GM19468 (cell line): Measurements from ENCODE around the gene LUZP1.
"Not testable (repeated sequence)": the region's sequence is repeated elsewhere in the genome, so short reads cannot be mapped to it uniquely, and the experiment has no call there.

Source experiments
- ATAC-seq: cut with Tn5 transposase; IDR thresholded peaks from one replicate; pipeline ENCODE4 v1.9.1; 2021; ENCODE audit warnings: mild to moderate bottlenecking, moderate library complexity, moderate number of reproducible peaks; ENCODE audit not compliant: unreplicated experiment; ENCODE audit errors: extremely low read depth

LUZP1 gene

GRCh38 chr1:23191199-23191598 lies 22.5 kb upstream of the LUZP1 start:
- no peak for ATAC-seq

DNA sequence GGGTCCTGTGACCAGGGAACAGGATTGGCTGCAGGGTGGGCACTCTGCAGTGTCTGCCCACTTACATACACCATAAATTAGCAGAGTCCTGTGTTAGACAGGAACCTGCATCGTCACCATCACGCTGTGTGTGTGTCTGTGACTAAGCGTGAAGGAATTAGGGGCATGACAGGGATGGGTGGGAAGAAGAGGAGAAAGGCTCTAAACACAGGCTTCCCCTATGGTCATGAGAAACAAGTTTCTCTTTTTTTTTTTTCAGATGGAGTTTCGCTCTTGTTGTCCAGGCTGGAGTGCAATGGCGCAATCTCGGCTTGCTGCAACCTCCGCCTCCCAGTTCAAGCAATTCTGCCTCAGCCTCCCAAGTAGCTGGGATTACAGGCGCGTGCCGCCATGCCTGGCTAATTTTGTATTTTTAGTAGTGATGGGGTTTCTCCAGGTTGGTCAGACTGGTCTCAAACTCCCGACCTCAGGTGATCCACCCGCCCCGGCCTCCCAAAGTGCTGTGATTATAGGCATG lies 20.3 kb upstream of the LUZP1 start:
- ATAC-seq = not testable (repeated sequence)

DNA sequence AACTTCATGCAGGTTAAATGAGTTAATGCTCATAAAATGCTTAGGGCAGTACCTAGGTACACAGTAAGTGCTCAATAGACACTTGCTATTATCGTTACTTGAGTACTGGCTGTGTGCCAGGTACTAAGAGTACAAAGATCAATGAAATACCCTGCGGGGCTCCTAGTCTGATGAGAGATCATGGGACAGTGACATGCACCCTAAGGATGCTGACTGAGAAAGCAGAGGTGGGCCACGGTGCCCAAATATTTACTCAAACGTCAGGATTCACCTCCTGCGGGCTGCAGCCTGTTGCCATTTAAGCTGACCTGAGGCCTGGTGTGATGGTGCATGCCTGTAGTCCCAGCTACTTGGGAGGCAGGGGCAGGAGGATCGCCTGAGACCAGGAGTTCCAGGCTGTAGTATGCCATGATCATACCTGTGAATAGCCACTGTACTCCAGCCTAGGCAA lies 19.8 kb upstream of the LUZP1 start:
- ATAC-seq = no peak

- no peak for ATAC-seq
These were observed 19.0 kb upstream of the LUZP1 start for GRCh38 chr1:23187637-23188036.

GRCh38 chr1:23185381-23185780 lies 16.7 kb upstream of the LUZP1 start:
- ATAC-seq = no peak

DNA sequence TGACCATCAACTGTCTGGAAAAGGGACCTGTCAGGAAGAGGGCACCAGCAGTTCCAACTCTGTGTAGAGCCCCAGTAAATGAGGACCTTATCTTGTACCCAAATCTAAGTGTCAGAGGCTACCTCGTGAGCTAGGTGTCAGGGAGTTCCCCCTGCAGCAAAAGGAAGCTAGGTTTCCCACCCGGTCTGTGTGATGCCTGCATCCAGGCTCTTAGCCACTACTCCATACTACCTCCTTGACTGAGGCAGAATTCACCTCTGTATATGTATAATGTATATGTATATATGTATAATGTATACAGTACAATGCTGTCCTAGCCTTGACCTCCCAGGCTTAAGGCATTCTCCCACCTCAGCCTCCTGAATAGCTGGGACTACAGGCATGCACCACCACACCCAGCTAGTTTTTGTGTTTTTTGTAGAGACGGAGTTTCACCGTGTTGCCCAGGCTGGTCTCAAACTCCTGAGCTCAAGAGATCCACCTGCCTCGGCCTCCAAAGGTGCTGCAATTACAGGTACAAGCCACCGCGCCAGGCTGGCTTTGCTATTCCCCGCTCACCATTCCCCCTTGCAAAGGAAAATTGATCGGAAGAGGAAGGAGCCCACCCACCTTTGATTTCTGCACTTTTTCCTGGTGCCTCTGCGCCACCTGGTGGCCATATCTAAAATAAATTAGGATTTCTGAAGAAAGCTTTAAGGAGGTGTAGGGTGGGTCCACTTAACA lies 15.7 kb upstream of the LUZP1 start:
- no peak for ATAC-seq

DNA sequence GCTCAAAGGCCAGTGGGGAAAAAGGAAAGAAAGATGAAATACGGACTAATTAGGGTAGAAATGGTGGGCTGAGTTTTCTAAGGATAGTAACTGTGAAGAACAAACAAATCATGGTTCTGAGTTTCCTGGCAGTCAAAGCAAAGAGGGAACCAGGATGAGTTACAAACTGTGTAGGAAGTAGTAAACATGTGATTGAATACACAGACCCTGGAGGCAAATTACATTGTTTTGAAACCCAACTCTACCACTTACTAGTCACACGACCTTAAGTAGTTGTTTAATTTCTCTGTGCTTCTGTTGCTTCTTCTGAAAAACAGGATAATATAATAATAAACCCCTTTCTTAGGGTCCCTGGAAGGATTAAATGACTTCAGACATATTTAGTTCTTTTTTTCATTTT lies 11.2 kb upstream of the LUZP1 start:
- ATAC-seq = no peak

- no peak for ATAC-seq
These were observed 10.3 kb upstream of the LUZP1 start for GRCh38 chr1:23178950-23179349.

- no peak for ATAC-seq
These were observed 9.8 kb upstream of the LUZP1 start for GRCh38 chr1:23178414-23178813.

GRCh38 chr1:23177438-23178380 lies 9.1 kb upstream of the LUZP1 start:
- no peak for ATAC-seq

DNA sequence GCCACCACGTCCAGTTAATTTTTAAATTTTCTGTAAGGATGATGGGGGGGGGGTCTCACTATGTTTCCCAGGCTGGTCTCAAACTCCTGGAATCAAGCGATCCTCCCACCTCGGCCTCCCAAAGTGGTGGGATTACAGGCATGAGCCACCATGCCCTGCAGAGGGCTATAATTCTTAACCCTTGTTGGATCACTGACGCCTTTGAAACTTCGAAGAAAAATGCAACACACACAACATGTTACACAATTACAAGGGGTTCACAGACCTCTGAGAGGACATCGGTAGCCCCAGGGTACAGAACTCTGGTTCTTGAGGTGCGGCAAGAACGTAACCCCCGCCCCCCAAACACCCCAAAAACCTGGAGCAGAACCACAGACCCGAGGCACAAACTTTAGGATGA lies 8.4 kb upstream of the LUZP1 start:
- ATAC-seq = no peak

DNA sequence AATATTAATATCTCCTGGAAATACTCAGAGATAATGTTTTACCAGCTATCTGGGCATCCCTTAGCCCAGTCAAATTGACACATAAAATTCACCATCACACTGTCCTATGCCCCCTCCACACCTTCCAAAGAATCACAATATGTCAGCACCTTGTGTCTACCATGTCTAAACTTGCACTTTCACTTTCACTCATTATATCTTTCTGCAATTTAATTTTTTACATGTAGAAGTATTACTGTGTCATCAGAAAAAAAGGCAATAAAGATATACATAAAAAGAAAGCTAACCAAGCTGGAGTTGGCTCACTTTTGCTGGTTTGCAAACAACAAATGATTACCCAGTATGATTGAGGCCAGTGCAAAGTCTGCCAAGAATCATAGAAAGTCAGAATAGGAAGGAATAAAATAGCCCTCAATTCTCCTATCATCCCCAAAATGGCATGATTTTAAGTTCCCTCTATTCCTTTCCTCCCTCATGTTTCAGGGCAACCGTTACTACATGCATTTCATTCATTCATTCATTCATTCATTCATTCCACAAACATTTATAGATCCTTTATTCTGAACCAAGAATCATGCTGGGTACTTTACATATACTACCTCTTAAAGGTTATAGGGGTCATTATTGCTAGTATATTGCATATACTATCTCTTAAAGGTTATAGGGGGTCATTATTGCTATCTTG lies 5.9 kb upstream of the LUZP1 start:
- no peak for ATAC-seq

GRCh38 chr1:23171181-23171755 lies 2.6 kb upstream of the LUZP1 start:
- ATAC-seq = no peak

- ATAC-seq = no peak
These were observed 1.2 kb upstream of the LUZP1 start for GRCh38 chr1:23169727-23170335.

DNA sequence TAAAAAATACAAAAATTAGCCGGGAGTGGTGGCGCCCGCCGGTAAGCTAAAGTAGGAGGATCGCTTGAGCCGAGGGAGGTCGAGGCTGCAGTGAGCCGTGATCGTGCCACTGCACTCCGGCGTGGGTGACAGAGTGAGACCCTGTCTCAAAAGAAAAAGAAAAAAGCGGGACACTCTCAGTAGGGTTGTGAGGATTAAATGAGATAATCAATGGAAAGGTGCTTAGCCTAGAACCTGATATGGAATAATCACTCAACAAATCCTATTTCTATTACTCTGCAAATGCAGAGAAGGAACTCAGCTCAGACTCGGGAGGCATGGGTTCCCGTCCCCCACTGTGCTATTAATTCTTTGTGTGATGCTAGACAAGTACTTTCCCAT lies 529 bp upstream of the LUZP1 start:
- no peak for ATAC-seq

- ATAC-seq = no peak
These were observed 594 bp downstream of the LUZP1 start for GRCh38 chr1:23168079-23168444.

DNA sequence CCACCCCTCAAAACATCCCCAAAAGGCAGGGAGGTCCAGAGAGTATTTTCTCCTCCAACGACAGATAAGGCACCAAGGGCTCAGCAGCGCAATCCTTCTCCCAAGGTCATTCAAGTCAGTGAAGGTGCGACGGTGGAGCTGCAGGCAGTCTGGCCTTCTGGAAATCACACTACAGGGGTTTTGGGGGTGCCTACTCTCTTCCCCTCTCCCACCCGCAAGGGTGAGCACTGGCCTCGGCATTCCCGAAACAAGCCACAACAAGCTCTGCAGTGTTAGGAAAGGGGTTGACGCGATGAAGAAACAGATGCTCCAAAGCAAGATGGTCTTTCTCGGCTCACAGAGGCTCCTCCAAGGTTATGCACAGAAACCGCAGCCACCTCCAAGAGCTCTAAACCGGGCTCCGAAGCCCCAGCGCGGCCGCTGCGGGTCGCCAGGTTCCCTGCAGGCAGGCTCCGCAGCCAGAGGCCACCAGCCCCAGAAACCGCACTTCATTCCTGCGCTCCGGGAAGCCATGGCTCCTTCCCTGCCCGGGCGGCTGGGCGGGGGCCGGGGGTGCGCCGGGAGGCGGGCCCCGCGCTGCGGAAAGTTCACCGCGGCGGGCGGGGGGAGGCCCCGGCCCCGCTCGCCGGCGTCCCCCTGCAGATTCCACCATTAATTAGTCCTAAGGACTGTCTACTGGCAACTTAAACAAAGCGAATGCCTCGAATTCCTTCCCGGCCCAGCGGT lies 1.1 kb downstream of the LUZP1 start:
- no peak for ATAC-seq

DNA sequence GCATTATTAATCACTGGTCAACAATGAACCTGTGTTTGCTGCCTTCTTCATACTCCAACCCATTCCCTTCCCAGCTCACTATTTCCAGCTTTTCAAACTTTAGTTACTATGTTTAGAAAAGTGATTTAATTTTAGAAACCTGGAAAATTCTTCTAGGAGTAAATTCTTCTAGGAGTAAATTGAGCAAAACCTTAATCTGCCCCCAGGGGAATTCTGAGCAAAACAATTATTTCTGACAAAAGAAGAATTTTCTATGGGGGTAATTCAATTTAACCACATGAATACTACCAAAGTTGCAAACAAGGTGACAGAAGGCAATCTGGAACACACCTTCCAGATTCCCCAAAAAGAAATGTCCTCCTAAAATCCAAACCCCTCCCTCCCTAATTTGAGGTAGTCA lies 1.8 kb downstream of the LUZP1 start:
- no peak for ATAC-seq

DNA sequence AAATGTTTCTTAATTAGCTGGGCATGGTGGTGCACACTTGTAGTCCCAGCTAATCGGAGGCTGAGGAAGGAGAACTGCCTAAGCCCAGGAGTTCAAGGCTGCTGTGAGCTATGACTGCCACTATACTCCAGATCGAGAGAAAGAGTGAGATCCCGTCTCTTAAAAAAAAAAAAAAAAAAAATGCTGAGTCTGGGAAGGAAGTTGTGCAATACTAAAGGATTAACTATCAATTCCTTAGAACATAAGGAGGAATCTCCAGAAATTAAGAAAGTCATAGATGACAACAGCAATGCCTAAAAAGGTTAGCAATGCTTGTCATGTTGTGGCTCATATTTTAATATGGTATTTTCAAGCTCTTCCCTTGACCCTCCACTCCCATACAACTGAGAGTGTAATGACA lies 5.3 kb downstream of the LUZP1 start:
- no peak for ATAC-seq
